ENCODE measurements around the gene NOD2.

The NOD2 gene

GRCh38 chr16:50664270-50664669 is 29.1 kb upstream of the NOD2 start:
- H2AK5ac ChIP-seq (ENCODE audit: low read depth, low read length), result no peak overlapping the region
- no peak overlapping the region for H4K8ac ChIP-seq (ENCODE audit: low read depth, low read length)
- H3K9me3 ChIP-seq (replicated peaks in 1 of 2; ENCODE audit: control insufficient read depth in 2 of 2, insufficient read depth in 1 of 2, low read depth in 1 of 2, low read length in 2 of 2), result peaks cover 5% of the 10 kb centered on the region in 2 donors

GRCh38 chr16:50665128-50665878 is 28.1 kb upstream of the NOD2 start:
- WGBS, 2 donors (ENCODE audit: extremely low coverage in 2 of 2, insufficient read length in 2 of 2, insufficient replicate concordance in 1 of 2), result no CpG with 5 or more reads among the region's 40 CpGs
- H2BK15ac ChIP-seq (ENCODE audit: low read length), result no peak overlapping the region
- H3K27me3 ChIP-seq (ENCODE audit: control insufficient read depth in 3 of 3, insufficient read depth in 3 of 3, low read depth in 1 of 3, low read length in 3 of 3), result no peaks in the 10 kb centered on the region
- H3K9me3 ChIP-seq (replicated peaks in 1 of 2; ENCODE audit: control insufficient read depth in 2 of 2, insufficient read depth in 1 of 2, low read depth in 1 of 2, low read length in 2 of 2), result peaks cover 5% of the 10 kb centered on the region in 2 donors
- H3K4ac ChIP-seq (ENCODE audit: low read length), result no peak overlapping the region
- no peak overlapping the region for H2AK5ac ChIP-seq (ENCODE audit: low read depth, low read length)
- H3K27ac ChIP-seq (replicated peaks; ENCODE audit: low read length), result no peak overlapping the region
- H3K4me2 ChIP-seq (ENCODE audit: insufficient read depth, low read length, poor library complexity, severe bottlenecking), result peak overlapping the region; percentile 59
- no peak overlapping the region for H2BK5ac ChIP-seq (ENCODE audit: low read length)
- H3K79me1 ChIP-seq (ENCODE audit: low read depth, low read length), result no peaks in the 10 kb centered on the region
- peak overlapping the region in 1 of 2 donors; percentile 47 for H3K4me3 ChIP-seq (ENCODE audit: low read length in 2 of 2)
- peak; percentile 71 for DNase-seq (ENCODE audit: low spot score)
- no peak overlapping the region for H2BK12ac ChIP-seq (ENCODE audit: low read length)
- no peak overlapping the region for H2BK120ac ChIP-seq (ENCODE audit: low read depth, low read length)
- H4K91ac ChIP-seq (ENCODE audit: low read depth, low read length, poor library complexity), result no peak overlapping the region
- H3K18ac ChIP-seq (ENCODE audit: low read length), result peak overlapping the region; percentile 90
- H2AFZ ChIP-seq (ENCODE audit: low read length), result peak overlapping the region; percentile 91
- H3K14ac ChIP-seq (ENCODE audit: low read length), result no peak overlapping the region
- H3K9ac ChIP-seq (ENCODE audit: low read depth, low read length, poor library complexity), result peak overlapping the region; percentile 33
- no peak overlapping the region for H3K23ac ChIP-seq (ENCODE audit: low read depth, low read length, poor library complexity)
- H3K36me3 ChIP-seq (replicated peaks in 1 of 2; ENCODE audit: control insufficient read depth in 2 of 2, insufficient read depth in 2 of 2, low read length in 2 of 2), result no peaks in the 10 kb centered on the region
- H4K8ac ChIP-seq (ENCODE audit: low read depth, low read length), result no peak overlapping the region
- H3K4me1 ChIP-seq (ENCODE audit: control insufficient read depth in 2 of 2, insufficient read depth in 1 of 2, low read depth in 1 of 2, low read length in 2 of 2), result peaks cover 3 to 10% of the 10 kb centered on the region in 2 donors

More at GRCh38 chr16:50664270-50664669, 29.1 kb upstream of the NOD2 start:
- Histone ChIP-seq H3K4me1 (ENCODE audit: control insufficient read depth in 2 of 2, insufficient read depth in 1 of 2, low read depth in 1 of 2, low read length in 2 of 2) (peaks cover 3 to 10% of the 10 kb centered on the region in 2 donors), H3K36me3 (replicated peaks in 1 of 2; ENCODE audit: control insufficient read depth in 2 of 2, insufficient read depth in 2 of 2, low read length in 2 of 2) (no peaks in the 10 kb centered on the region), H3K27me3 (ENCODE audit: control insufficient read depth in 3 of 3, insufficient read depth in 3 of 3, low read depth in 1 of 3, low read length in 3 of 3) (no peaks in the 10 kb centered on the region), H2BK12ac (ENCODE audit: low read length) (no peak overlapping the region), H2AFZ (ENCODE audit: low read length) (no peak overlapping the region), H4K91ac (ENCODE audit: low read depth, low read length, poor library complexity) (no peak overlapping the region), H2BK15ac (ENCODE audit: low read length) (no peak overlapping the region), H3K14ac (ENCODE audit: low read length) (no peak overlapping the region), H3K4me3 (ENCODE audit: low read length in 2 of 2) (no peak overlapping the region), H2BK120ac (ENCODE audit: low read depth, low read length) (no peak overlapping the region), H2BK5ac (ENCODE audit: low read length) (no peak overlapping the region), H3K4me2 (ENCODE audit: insufficient read depth, low read length, poor library complexity, severe bottlenecking) (no peak overlapping the region), H3K18ac (ENCODE audit: low read length) (no peak overlapping the region), H3K9ac (ENCODE audit: low read depth, low read length, poor library complexity) (no peak overlapping the region), H3K27ac (replicated peaks; ENCODE audit: low read length) (no peak overlapping the region), H3K4ac (ENCODE audit: low read length) (no peak overlapping the region), H3K79me1 (ENCODE audit: low read depth, low read length) (no peaks in the 10 kb centered on the region), H3K23ac (ENCODE audit: low read depth, low read length, poor library complexity) (no peak overlapping the region)
- WGBS, 2 donors (ENCODE audit: extremely low coverage in 2 of 2, insufficient read length in 2 of 2, insufficient replicate concordance in 1 of 2), result no CpG with 5 or more reads among the region's 5 CpGs
- no peak for DNase-seq (ENCODE audit: low spot score)

GRCh38 chr16:50666658-50667496 is 26.5 kb upstream of the NOD2 start:
- H3K4ac ChIP-seq (ENCODE audit: low read length), result no peak overlapping the region
- H3K27me3 ChIP-seq (ENCODE audit: control insufficient read depth in 3 of 3, insufficient read depth in 3 of 3, low read depth in 1 of 3, low read length in 3 of 3), result no peaks in the 10 kb centered on the region
- DNase-seq (ENCODE audit: low spot score), result no peak
- H2BK120ac ChIP-seq (ENCODE audit: low read depth, low read length), result no peak overlapping the region
- H3K18ac ChIP-seq (ENCODE audit: low read length), result no peak overlapping the region
- no peak overlapping the region for H2BK12ac ChIP-seq (ENCODE audit: low read length)
- no peak overlapping the region for H3K9ac ChIP-seq (ENCODE audit: low read depth, low read length, poor library complexity)
- no peak overlapping the region for H3K14ac ChIP-seq (ENCODE audit: low read length)
- no peaks in the 10 kb centered on the region for H3K36me3 ChIP-seq (replicated peaks in 1 of 2; ENCODE audit: control insufficient read depth in 2 of 2, insufficient read depth in 2 of 2, low read length in 2 of 2)
- no CpG with 5 or more reads among the region's 9 CpGs for WGBS, 2 donors (ENCODE audit: extremely low coverage in 2 of 2, insufficient read length in 2 of 2, insufficient replicate concordance in 1 of 2)
- H4K91ac ChIP-seq (ENCODE audit: low read depth, low read length, poor library complexity), result no peak overlapping the region
- H2AK5ac ChIP-seq (ENCODE audit: low read depth, low read length), result no peak overlapping the region
- no peaks in the 10 kb centered on the region for H3K79me1 ChIP-seq (ENCODE audit: low read depth, low read length)
- no peak overlapping the region for H2BK15ac ChIP-seq (ENCODE audit: low read length)
- no peak overlapping the region for H4K8ac ChIP-seq (ENCODE audit: low read depth, low read length)
- H2AFZ ChIP-seq (ENCODE audit: low read length), result no peak overlapping the region
- H3K23ac ChIP-seq (ENCODE audit: low read depth, low read length, poor library complexity), result no peak overlapping the region
- no peak overlapping the region for H3K4me3 ChIP-seq (ENCODE audit: low read length in 2 of 2)
- H2BK5ac ChIP-seq (ENCODE audit: low read length), result no peak overlapping the region
- H3K9me3 ChIP-seq (replicated peaks in 1 of 2; ENCODE audit: control insufficient read depth in 2 of 2, insufficient read depth in 1 of 2, low read depth in 1 of 2, low read length in 2 of 2), result peaks cover 8 to 10% of the 10 kb centered on the region in 2 donors
- H3K4me2 ChIP-seq (ENCODE audit: insufficient read depth, low read length, poor library complexity, severe bottlenecking), result no peak overlapping the region
- peaks cover 3 to 10% of the 10 kb centered on the region in 2 donors for H3K4me1 ChIP-seq (ENCODE audit: control insufficient read depth in 2 of 2, insufficient read depth in 1 of 2, low read depth in 1 of 2, low read length in 2 of 2)
- no peak overlapping the region for H3K27ac ChIP-seq (replicated peaks; ENCODE audit: low read length)

All from neuronal stem cell (in vitro differentiated cells).